ENCODE data around the gene C5orf46.

Gene C5orf46

DNA sequence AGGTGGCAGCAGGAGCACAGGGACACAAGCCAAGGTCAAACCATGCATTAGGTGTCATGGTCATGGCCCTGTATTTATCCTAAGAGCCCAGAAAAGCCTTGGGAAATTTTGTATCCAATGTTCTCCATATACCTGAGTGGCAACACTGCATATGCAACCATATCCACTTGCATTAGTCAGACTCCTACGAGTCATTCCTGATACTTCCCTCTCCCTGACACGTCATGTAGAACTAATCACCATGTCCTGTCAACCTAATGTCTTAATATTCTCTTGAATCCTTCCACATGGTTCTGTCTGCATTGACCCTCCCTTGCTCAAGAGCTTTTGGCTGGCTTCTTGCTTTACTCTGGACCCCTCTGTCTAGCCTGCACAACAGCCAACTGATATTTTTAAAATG, 18.4 kb downstream of the C5orf46 start:
- H3K36me3 ChIP-seq (ENCODE audit: control insufficient read depth, insufficient read depth, low read length): no peaks in the 10 kb centered on the region
- no peaks in the 10 kb centered on the region for H3K27me3 ChIP-seq (ENCODE audit: insufficient read depth, low read length, poor library complexity)
- H2AK5ac ChIP-seq (ENCODE audit: low read length): no peak overlapping the region
- no peak overlapping the region for H2BK5ac ChIP-seq (ENCODE audit: low read length)
- no peak overlapping the region for H3K9ac ChIP-seq (ENCODE audit: low read length)
- no peak overlapping the region for H4K5ac ChIP-seq (ENCODE audit: low read length)
- no peak overlapping the region for H4K8ac ChIP-seq (ENCODE audit: low read depth, low read length)
- no peak overlapping the region for H3K4me2 ChIP-seq (ENCODE audit: low read length)
- peaks cover 2% of the 10 kb centered on the region for H3K4me1 ChIP-seq (ENCODE audit: control insufficient read depth, low read depth, low read length)
- no peak overlapping the region for H2BK15ac ChIP-seq (replicated peaks; ENCODE audit: low read depth)
- DNase-seq: no peak
- H3K23ac ChIP-seq (ENCODE audit: low read length): no peak overlapping the region
- H3K79me1 ChIP-seq (ENCODE audit: low read length): no peaks in the 10 kb centered on the region
- no peaks in the 10 kb centered on the region for H3K79me2 ChIP-seq (ENCODE audit: control insufficient read depth, insufficient read depth, low read length)
- H3K56ac ChIP-seq (ENCODE audit: low read length): no peak overlapping the region
- H2BK120ac ChIP-seq (ENCODE audit: low read depth, low read length): no peak overlapping the region
- no peak overlapping the region for H3K18ac ChIP-seq (ENCODE audit: low read length)
- H3K27ac ChIP-seq (ENCODE audit: low read depth, low read length): no peak overlapping the region
- no CpG with 5 or more reads among the region's 2 CpGs for WGBS (ENCODE audit: extremely low coverage, insufficient coverage, low lambda C conversion rate)
- no peak overlapping the region for H3K4ac ChIP-seq (ENCODE audit: low read depth, low read length)
- H3K4me3 ChIP-seq (ENCODE audit: low read length): no peak overlapping the region

GRCh38 chr5:147887026-147887627, 19.2 kb downstream of the C5orf46 start:
- Histone ChIP-seq H2AK5ac (ENCODE audit: low read length) (no peak overlapping the region), H3K4ac (ENCODE audit: low read depth, low read length) (no peak overlapping the region), H4K8ac (ENCODE audit: low read depth, low read length) (no peak overlapping the region), H3K23ac (ENCODE audit: low read length) (no peak overlapping the region), H3K79me1 (ENCODE audit: low read length) (no peaks in the 10 kb centered on the region), H2BK5ac (ENCODE audit: low read length) (no peak overlapping the region), H3K79me2 (ENCODE audit: control insufficient read depth, insufficient read depth, low read length) (no peaks in the 10 kb centered on the region), H3K4me2 (ENCODE audit: low read length) (no peak overlapping the region), H3K18ac (ENCODE audit: low read length) (no peak overlapping the region), H3K56ac (ENCODE audit: low read length) (no peak overlapping the region), H2BK120ac (ENCODE audit: low read depth, low read length) (no peak overlapping the region), H2BK15ac (replicated peaks; ENCODE audit: low read depth) (no peak overlapping the region), H3K36me3 (ENCODE audit: control insufficient read depth, insufficient read depth, low read length) (no peaks in the 10 kb centered on the region), H3K4me3 (ENCODE audit: low read length) (no peak overlapping the region), H3K9ac (ENCODE audit: low read length) (no peak overlapping the region), H4K5ac (ENCODE audit: low read length) (no peak overlapping the region), H3K27ac (ENCODE audit: low read depth, low read length) (no peak overlapping the region), H3K27me3 (ENCODE audit: insufficient read depth, low read length, poor library complexity) (no peaks in the 10 kb centered on the region), H3K4me1 (ENCODE audit: control insufficient read depth, low read depth, low read length) (peaks cover 2% of the 10 kb centered on the region)
- DNase-seq: peak; percentile 34
- WGBS (ENCODE audit: extremely low coverage, insufficient coverage, low lambda C conversion rate): no CpG with 5 or more reads among the region's 3 CpGs

- Histone ChIP-seq H3K27me3 (ENCODE audit: insufficient read depth, low read length, poor library complexity) (no peaks in the 10 kb centered on the region), H3K4me3 (ENCODE audit: low read length) (no peak overlapping the region), H4K8ac (ENCODE audit: low read depth, low read length) (no peak overlapping the region), H2BK15ac (replicated peaks; ENCODE audit: low read depth) (peak overlapping the region; percentile 85), H4K5ac (ENCODE audit: low read length) (no peak overlapping the region), H3K27ac (ENCODE audit: low read depth, low read length) (no peak overlapping the region), H2AK5ac (ENCODE audit: low read length) (no peak overlapping the region), H2BK5ac (ENCODE audit: low read length) (no peak overlapping the region), H3K4me2 (ENCODE audit: low read length) (no peak overlapping the region), H3K4me1 (ENCODE audit: control insufficient read depth, low read depth, low read length) (peaks cover 2% of the 10 kb centered on the region), H3K18ac (ENCODE audit: low read length) (peak overlapping the region; percentile 6), H3K79me2 (ENCODE audit: control insufficient read depth, insufficient read depth, low read length) (no peaks in the 10 kb centered on the region), H3K36me3 (ENCODE audit: control insufficient read depth, insufficient read depth, low read length) (no peaks in the 10 kb centered on the region), H3K9ac (ENCODE audit: low read length) (no peak overlapping the region), H3K23ac (ENCODE audit: low read length) (no peak overlapping the region), H3K79me1 (ENCODE audit: low read length) (no peaks in the 10 kb centered on the region), H2BK120ac (ENCODE audit: low read depth, low read length) (no peak overlapping the region), H3K56ac (ENCODE audit: low read length) (no peak overlapping the region), H3K4ac (ENCODE audit: low read depth, low read length) (no peak overlapping the region)
- WGBS (ENCODE audit: extremely low coverage, insufficient coverage, low lambda C conversion rate): no CpG with 5 or more reads among the region's 6 CpGs
- DNase-seq: peak; percentile 74
These were observed 23.6 kb downstream of the C5orf46 start for GRCh38 chr5:147882586-147883313.

DNA sequence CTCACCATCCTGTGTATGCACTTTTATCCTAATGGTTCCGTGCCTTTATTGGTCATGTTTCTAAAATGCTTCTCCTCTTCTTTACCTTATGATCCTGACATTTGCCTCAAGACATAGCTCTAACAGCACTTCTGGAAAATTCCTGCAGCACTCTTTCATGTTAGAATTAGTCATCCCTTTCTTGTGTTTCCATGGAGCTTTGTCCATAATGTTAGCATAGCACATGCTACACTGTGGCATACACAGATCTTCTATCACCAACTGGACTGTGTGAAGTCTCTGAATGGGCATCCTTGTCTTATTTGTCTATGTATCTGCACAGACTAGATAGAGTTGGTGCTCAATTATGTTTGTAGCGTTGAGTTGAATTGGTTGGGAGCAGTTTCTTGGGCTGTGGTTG, 25.9 kb downstream of the C5orf46 start:
- Histone ChIP-seq H3K9ac (ENCODE audit: low read length) (no peak overlapping the region), H3K4me1 (ENCODE audit: control insufficient read depth, low read depth, low read length) (peaks cover 2% of the 10 kb centered on the region), H3K4ac (ENCODE audit: low read depth, low read length) (no peak overlapping the region), H3K27ac (ENCODE audit: low read depth, low read length) (no peak overlapping the region), H3K79me2 (ENCODE audit: control insufficient read depth, insufficient read depth, low read length) (no peaks in the 10 kb centered on the region), H3K18ac (ENCODE audit: low read length) (no peak overlapping the region), H3K23ac (ENCODE audit: low read length) (no peak overlapping the region), H3K36me3 (ENCODE audit: control insufficient read depth, insufficient read depth, low read length) (no peaks in the 10 kb centered on the region), H3K4me2 (ENCODE audit: low read length) (no peak overlapping the region), H4K5ac (ENCODE audit: low read length) (no peak overlapping the region), H3K56ac (ENCODE audit: low read length) (no peak overlapping the region), H3K79me1 (ENCODE audit: low read length) (no peaks in the 10 kb centered on the region), H4K8ac (ENCODE audit: low read depth, low read length) (no peak overlapping the region), H2BK5ac (ENCODE audit: low read length) (no peak overlapping the region), H3K4me3 (ENCODE audit: low read length) (no peak overlapping the region), H2BK15ac (replicated peaks; ENCODE audit: low read depth) (no peak overlapping the region), H2BK120ac (ENCODE audit: low read depth, low read length) (no peak overlapping the region), H3K27me3 (ENCODE audit: insufficient read depth, low read length, poor library complexity) (no peaks in the 10 kb centered on the region), H2AK5ac (ENCODE audit: low read length) (no peak overlapping the region)
- no CpG with 5 or more reads among the region's 2 CpGs for whole genome bisulfite sequencing (ENCODE audit: extremely low coverage, insufficient coverage, low lambda C conversion rate)
- no peak for DNase-seq

DNA sequence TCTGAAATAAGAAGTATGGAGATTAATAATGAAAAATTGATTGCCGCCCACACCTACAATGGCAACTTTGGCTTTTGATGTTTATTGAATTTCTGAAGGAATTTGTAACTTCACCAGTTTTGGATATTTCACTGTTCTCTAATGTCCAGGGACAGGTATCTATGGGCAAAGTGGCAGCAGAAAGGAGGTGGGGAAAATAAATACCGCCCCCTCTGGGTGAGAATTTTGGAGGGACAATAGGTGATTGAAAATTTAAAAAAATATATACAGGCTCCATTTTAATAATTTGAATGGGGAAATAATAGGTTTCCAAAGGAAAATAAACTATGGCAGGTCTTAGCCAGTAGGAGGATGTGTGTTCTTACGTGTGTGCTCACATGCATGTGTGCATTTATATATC, 26.6 kb downstream of the C5orf46 start:
- no peak overlapping the region for H3K23ac ChIP-seq (ENCODE audit: low read length)
- no peak overlapping the region for H3K4me2 ChIP-seq (ENCODE audit: low read length)
- no CpG with 5 or more reads among the region's 3 CpGs for WGBS (ENCODE audit: extremely low coverage, insufficient coverage, low lambda C conversion rate)
- H3K4ac ChIP-seq (ENCODE audit: low read depth, low read length): no peak overlapping the region
- H2BK120ac ChIP-seq (ENCODE audit: low read depth, low read length): no peak overlapping the region
- H3K18ac ChIP-seq (ENCODE audit: low read length): no peak overlapping the region
- H3K4me3 ChIP-seq (ENCODE audit: low read length): no peak overlapping the region
- H2BK5ac ChIP-seq (ENCODE audit: low read length): no peak overlapping the region
- H3K4me1 ChIP-seq (ENCODE audit: control insufficient read depth, low read depth, low read length): peaks cover 4% of the 10 kb centered on the region
- DNase-seq: no peak
- H3K27ac ChIP-seq (ENCODE audit: low read depth, low read length): no peak overlapping the region
- H4K5ac ChIP-seq (ENCODE audit: low read length): no peak overlapping the region
- no peak overlapping the region for H2BK15ac ChIP-seq (replicated peaks; ENCODE audit: low read depth)
- no peaks in the 10 kb centered on the region for H3K36me3 ChIP-seq (ENCODE audit: control insufficient read depth, insufficient read depth, low read length)
- H4K8ac ChIP-seq (ENCODE audit: low read depth, low read length): no peak overlapping the region
- H2AK5ac ChIP-seq (ENCODE audit: low read length): no peak overlapping the region
- no peak overlapping the region for H3K9ac ChIP-seq (ENCODE audit: low read length)
- H3K27me3 ChIP-seq (ENCODE audit: insufficient read depth, low read length, poor library complexity): no peaks in the 10 kb centered on the region
- no peaks in the 10 kb centered on the region for H3K79me1 ChIP-seq (ENCODE audit: low read length)
- H3K56ac ChIP-seq (ENCODE audit: low read length): no peak overlapping the region
- no peaks in the 10 kb centered on the region for H3K79me2 ChIP-seq (ENCODE audit: control insufficient read depth, insufficient read depth, low read length)
